LNCaP clone FGC (cell line): Measurements from ENCODE around the gene CBLN3.
"Not testable (repeated sequence)": the region's sequence is repeated elsewhere in the genome, so short reads cannot be mapped to it uniquely, and the experiment has no call there.

Experiments used
- DNase-seq: peaks from one replicate; pipeline ENCODE4 v3.0.0-alpha.2; 2011; ENCODE audit warnings: low read depth
- H3K4me3 ChIP-seq: 2 replicates; pipeline ENCODE4 v1.5.1; 2011; ENCODE audit warnings: mild to moderate bottlenecking, low read depth, low read length, control low read depth
- CTCF ChIP-seq: IDR thresholded peaks from 2 replicates; pipeline ENCODE4 v1.5.1; 2012; ENCODE audit warnings: mild to moderate bottlenecking; ENCODE audit not compliant: control insufficient read depth, insufficient read depth; ENCODE audit errors: extremely low read depth

Gene CBLN3

GRCh38 chr14:24394275-24394674, 35.2 kb downstream of the CBLN3 start:
- TF ChIP-seq CTCF: peak; percentile 35
- DNase-seq: no peak

GRCh38 chr14:24392325-24393091, 37.0 kb downstream of the CBLN3 start:
- peak; percentile 29 for TF ChIP-seq CTCF
- H3K4me3 ChIP-seq: no peak overlapping the region
- peak; percentile 47 for DNase-seq

More at GRCh38 chr14:24394275-24394674, 35.2 kb downstream of the CBLN3 start:
- no peak overlapping the region for H3K4me3 ChIP-seq

- H3K4me3 ChIP-seq: no peak overlapping the region
- TF ChIP-seq CTCF: no peak
- DNase-seq: no peak
Measured at GRCh38 chr14:24390701-24391468, 38.6 kb downstream of the CBLN3 start.

GRCh38 chr14:24389226-24389848, 40.1 kb downstream of the CBLN3 start:
- no peak for TF ChIP-seq CTCF
- DNase-seq: no peak
- no peak overlapping the region for H3K4me3 ChIP-seq

- no peak for TF ChIP-seq CTCF
- DNase-seq: no peak
- H3K4me3 ChIP-seq: no peak overlapping the region
Measured at GRCh38 chr14:24388474-24389179, 40.8 kb downstream of the CBLN3 start.

GRCh38 chr14:24387579-24387978, 41.9 kb downstream of the CBLN3 start:
- not testable (repeated sequence) for H3K4me3 ChIP-seq, DNase-seq

- H3K4me3 ChIP-seq: no peak overlapping the region
- TF ChIP-seq CTCF: no peak
- DNase-seq: no peak
Measured at GRCh38 chr14:24387009-24387345, 42.5 kb downstream of the CBLN3 start.
